HepG2 (cell line): Measurements from ENCODE around the gene RFC1. TPM values are rescaled to one million over a fixed set of nuclear protein-coding genes. Genes with fewer than 3 reads are reported as not detected.

Experiments used
- ATF1 ChIP-seq: IDR thresholded peaks from 2 replicates; pipeline ENCODE4 v1.6.1; 2016; ENCODE audit warnings: mild to moderate bottlenecking, control low read depth
- BATF2 ChIP-seq: sonication (generic); formaldehyde crosslinking; IDR thresholded peaks from 2 replicates; pipeline ENCODE4 v1.8.0; 2022; ENCODE audit warnings: mild to moderate bottlenecking, missing genetic modification reagents, moderate library complexity
- CEBPG ChIP-seq: IDR thresholded peaks from 2 replicates; pipeline ENCODE4 v1.6.1; 2016
- GATA4 ChIP-seq: sonication (generic); IDR thresholded peaks from 2 replicates; pipeline ENCODE4 v1.6.1; 2016; ENCODE audit warnings: antibody characterized with exemption, low read depth, borderline replicate concordance
- LBX2 ChIP-seq: sonication (generic); formaldehyde crosslinking; IDR thresholded peaks from 2 replicates; pipeline ENCODE4 v1.5.0; 2020; ENCODE audit warnings: missing genetic modification reagents, mild to moderate bottlenecking, borderline replicate concordance
- MIXL1 ChIP-seq: IDR thresholded peaks from 2 replicates; pipeline ENCODE4 v1.6.1; 2016
- MXI1 ChIP-seq: IDR thresholded peaks from 3 replicates; pipeline ENCODE4 v1.6.1; 2012; ENCODE audit warnings: low read depth, low read length, inconsistent platforms, borderline replicate concordance
- NFE2 ChIP-seq: sonication (generic); formaldehyde crosslinking; IDR thresholded peaks from 2 replicates; pipeline ENCODE4 v1.4.0; 2020; ENCODE audit warnings: missing genetic modification reagents
- NFRKB ChIP-seq: fragments of 450-650 bp; IDR thresholded peaks from 2 replicates; pipeline ENCODE4 v1.6.1; 2017
- PHF8 ChIP-seq: sonication (generic); formaldehyde crosslinking; IDR thresholded peaks from 2 replicates; pipeline ENCODE4 v1.5.0; 2020; ENCODE audit warnings: missing genetic modification reagents
- RELA ChIP-seq: sonication (generic); formaldehyde crosslinking; IDR thresholded peaks from 2 replicates; pipeline ENCODE4 v1.4.0; 2020; ENCODE audit warnings: missing genetic modification reagents
- SKI ChIP-seq: fragments of 450-650 bp; IDR thresholded peaks from one replicate; pipeline ENCODE4 v1.6.1; 2018; ENCODE audit warnings: mild to moderate bottlenecking; ENCODE audit not compliant: partially characterized antibody
- TAF1 ChIP-seq: sonication (generic); formaldehyde crosslinking; IDR thresholded peaks from 2 replicates; pipeline ENCODE4 v1.4.0; 2020; ENCODE audit warnings: missing genetic modification reagents
- ZNF280D ChIP-seq: sonication (generic); formaldehyde crosslinking; IDR thresholded peaks from 2 replicates; pipeline ENCODE4 v1.5.1; 2020; ENCODE audit warnings: mild to moderate bottlenecking, missing genetic modification reagents
- ZNF503 ChIP-seq: sonication (generic); formaldehyde crosslinking; IDR thresholded peaks from 2 replicates; pipeline ENCODE4 v1.4.0; 2020; ENCODE audit warnings: missing genetic modification reagents
- ZNF646 ChIP-seq: sonication (generic); formaldehyde crosslinking; IDR thresholded peaks from 2 replicates; pipeline ENCODE4 v1.9.0; 2021; ENCODE audit warnings: mild to moderate bottlenecking, missing genetic modification reagents
- ZNF891 ChIP-seq: sonication (generic); formaldehyde crosslinking; IDR thresholded peaks from 2 replicates; pipeline ENCODE4 v1.5.0; 2020; ENCODE audit warnings: mild to moderate bottlenecking, missing genetic modification reagents
- polyA plus RNA-seq, 8 experiments: library from polyadenylated mRNA; depleted of rRNA in 3 of 8; stranded (reverse) in 7 of 8; unstranded in 1 of 8; fragments of >200 nt; fragmentation: Illumina TruSeq in 4 of 8; extraction: Trizol in 4 of 8; gene quantifications; 2 replicates each; pipeline versions ENCODE4 v1.2.1 to v1.2.3, GENCODE V29; 2011 to 2016; ENCODE audit warnings: low read depth in 4 of 8, missing spikeins in 1 of 8, mixed read lengths in 1 of 8; ENCODE audit not compliant: insufficient read depth in 1 of 8
- total RNA-seq, 5 experiments: library from RNA; depleted of rRNA; stranded (reverse); fragments of >200 nt; fragmentation: Illumina TruSeq; extraction: Trizol; gene quantifications; 2 replicates each; pipeline ENCODE4 v1.2.3, GENCODE V29; 2016; ENCODE audit warnings: low read depth in 1 of 5

RFC1 gene
- total and polyA plus RNA-seq, 2 of the 13 experiments (the other 11 are each of a cell fraction or from before 2014, with no cell fraction given), result 15.9 to 78.8 TPM

- no peak for TF ChIP-seq BATF2
- TF ChIP-seq ZNF503 (CRISPR knock-in tag), result peak; percentile 40; the same call in 1 of the 2 replicates
- TF ChIP-seq SKI, result no peak
- 0 out of 2 replicates have a peak, but pooled peaks have one; percentile 42 for TF ChIP-seq ZNF280D
- TF ChIP-seq RELA (CRISPR knock-in tag), result no peak
- no peak for TF ChIP-seq NFRKB
- peak; percentile 91 for TF ChIP-seq TAF1
- no peak for TF ChIP-seq ZNF891
- TF ChIP-seq GATA4, result peak; percentile 88; the same call in 1 of the 2 replicates
- TF ChIP-seq ATF1 (CRISPR knock-in tag), result peak; percentile 69; the same call in 1 of the 2 replicates
- peak; percentile 77; the same call in 1 of the 3 replicates for TF ChIP-seq MXI1
- no peak for TF ChIP-seq NFE2 (CRISPR knock-in tag)
- peak; percentile 85 for TF ChIP-seq CEBPG (CRISPR knock-in tag)
- no peak for TF ChIP-seq LBX2 (CRISPR knock-in tag)
- no peak for TF ChIP-seq ZNF646
- TF ChIP-seq MIXL1 (CRISPR knock-in tag), result peak; percentile 86; the same call in 1 of the 2 replicates
- peak; percentile 18; the same call in 1 of the 2 replicates for TF ChIP-seq PHF8 (CRISPR knock-in tag)
Measured at GRCh38 chr4:39406763-39407583, 40.8 kb upstream of the RFC1 start, which contains the start of gene KLB (continued).
